Measurements from ENCODE around the gene PPP2R5A.

DNA sequence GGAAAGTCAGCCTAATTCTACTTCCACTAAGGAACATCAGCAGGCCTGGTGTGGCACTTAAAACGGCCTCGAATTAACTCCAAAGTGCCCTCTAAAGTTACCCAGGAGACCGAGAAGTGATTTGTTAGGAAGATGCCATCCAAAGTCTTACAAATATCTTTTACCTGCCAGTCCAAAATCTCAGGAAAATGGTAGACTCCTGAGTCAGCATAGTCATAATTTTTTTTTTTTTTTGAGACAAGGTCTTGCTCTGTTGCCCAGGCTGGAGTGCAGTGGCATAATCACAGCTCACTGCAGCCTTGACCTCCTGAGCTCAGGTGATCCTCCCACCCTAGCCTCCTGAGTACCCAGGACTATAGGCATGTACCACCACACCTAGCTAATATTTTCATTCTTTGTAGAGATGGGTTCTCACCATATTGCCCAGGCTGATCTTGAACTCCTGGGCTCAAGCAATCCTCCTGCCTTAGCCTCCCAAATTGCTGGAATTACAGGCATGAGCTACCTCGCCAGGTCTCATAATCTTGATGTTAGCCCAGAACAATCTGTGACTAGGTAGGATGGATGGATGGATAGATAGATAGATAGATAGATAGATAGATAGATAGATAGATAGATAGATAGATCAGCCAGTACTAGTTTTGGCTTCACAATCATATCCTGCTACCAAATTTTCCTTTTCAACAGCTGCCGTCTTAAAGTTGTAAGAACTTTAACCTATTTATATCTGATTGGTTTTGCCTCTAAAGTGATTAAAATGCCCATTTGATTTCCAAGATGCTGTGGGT is 25.3 kb upstream of the PPP2R5A start:
- no peak for TF ChIP-seq CTCF (IDR thresholded peaks at IDR 0.05; ENCODE audit: borderline replicate concordance, extremely low read depth, low read length, poor library complexity, severe bottlenecking)
- no peak for TF ChIP-seq EZH2 (IDR thresholded peaks at IDR 0.05; ENCODE audit: borderline replicate concordance, low read depth, low read length, severe bottlenecking)

Measured in DND-41 (cell line).